Suprapubic skin (tissue), 4 donors: ENCODE data around the gene UGCG. TPM values are rescaled to one million over a fixed set of nuclear protein-coding genes. Genes with fewer than 3 reads are reported as not detected.

Experiments
- DNase-seq, 2 donors: peaks; one replicate each; pipeline ENCODE4 v3.0.0-alpha.2; 2019; ENCODE audit warnings: low spot score in 2 of 2
- H3K27ac ChIP-seq: fragments of 200-600 bp; sonication (generic); one replicate; pipeline ENCODE4 v1.5.1; 2019
- H3K27me3 ChIP-seq: fragments of 200-600 bp; sonication (generic); one replicate; pipeline ENCODE4 v1.5.1; 2019
- H3K36me3 ChIP-seq: fragments of 200-600 bp; sonication (generic); one replicate; pipeline ENCODE4 v1.5.1; 2019
- H3K4me1 ChIP-seq: fragments of 200-600 bp; sonication (generic); one replicate; pipeline ENCODE4 v1.5.1; 2019
- H3K4me3 ChIP-seq: fragments of 200-600 bp; sonication (generic); one replicate; pipeline ENCODE4 v1.5.1; 2019; ENCODE audit warnings: mild to moderate bottlenecking
- H3K9me3 ChIP-seq: fragments of 200-600 bp; sonication (generic); one replicate; pipeline ENCODE4 v1.5.1; 2019
- EP300 ChIP-seq: sonication (generic); formaldehyde crosslinking; IDR thresholded peaks from one replicate; pipeline ENCODE4 v1.6.1; 2017; ENCODE audit warnings: antibody characterized with exemption
- POLR2A ChIP-seq, 2 donors: fragments of 450-650 bp; IDR thresholded peaks; one replicate each; pipeline ENCODE4 v1.6.1; 2017; ENCODE audit warnings: antibody characterized with exemption in 2 of 2, mild to moderate bottlenecking in 2 of 2, moderate library complexity in 2 of 2
- POLR2AphosphoS5 ChIP-seq, 3 donors: sonication (generic); formaldehyde crosslinking; IDR thresholded peaks; one replicate each; pipeline ENCODE4 v1.6.1; 2017; ENCODE audit warnings: antibody characterized with exemption in 3 of 3
- WGBS: methylation state at CpG from one replicate; pipeline ENCODE4 v1.1.5; 2018; 5-methylcytosine and 5-hydroxymethylcytosine counted together
- total RNA-seq, 4 donors: library from RNA; depleted of rRNA; stranded (reverse); fragments of >200 nt; gene quantifications; one replicate each; pipeline ENCODE4 v1.1.0, GENCODE V29; 2016
- TF ChIP-seq, protein P1 (sequence below), 2 donors: fragments of 200-600 bp in 1 of 2; fragments of 450-650 bp in 1 of 2; sonication (generic) in 1 of 2; IDR thresholded peaks; one replicate each; pipeline ENCODE4 v1.5.1; 2016 to 2019; ENCODE audit warnings: antibody characterized with exemption in 2 of 2, mild to moderate bottlenecking in 1 of 2, moderate library complexity in 1 of 2

Gene UGCG
- total RNA-seq, 4 donors from 2014 or later: 50.0 to 134 (median 99.8) TPM

DNA sequence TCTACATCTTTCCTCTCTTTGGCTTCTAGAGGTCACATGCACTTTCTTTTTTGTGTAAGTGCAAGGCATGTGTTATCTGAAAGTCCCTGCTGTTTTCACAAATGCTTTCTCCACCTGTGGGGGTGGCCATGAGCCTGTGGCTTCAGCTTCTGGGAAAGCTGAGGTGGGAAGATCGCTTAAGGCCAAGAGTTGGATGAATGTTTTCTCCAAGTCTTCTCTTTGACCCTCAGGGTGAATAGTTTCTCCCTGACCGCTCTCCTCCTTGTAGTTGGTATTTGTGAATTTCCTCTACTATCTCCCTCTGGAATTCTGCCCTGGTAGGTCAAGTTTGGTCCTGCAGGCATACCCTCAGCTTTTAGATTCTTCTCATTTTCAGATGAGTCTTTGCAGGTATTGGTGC is 74.2 kb downstream of the UGCG start:
- H3K36me3 ChIP-seq: no peaks in the 10 kb centered on the region
- no peaks in the 10 kb centered on the region for H3K9me3 ChIP-seq
- H3K27me3 ChIP-seq: no peaks in the 10 kb centered on the region
- H3K27ac ChIP-seq: no peak overlapping the region
- DNase-seq: no peak
- H3K4me3 ChIP-seq: no peak overlapping the region
- H3K4me1 ChIP-seq: peaks cover 8% of the 10 kb centered on the region
- 78% methylated on average over 2 of the region's 2 CpGs for WGBS
- TF ChIP-seq EP300: no peak
- TF ChIP-seq, protein P1, sequence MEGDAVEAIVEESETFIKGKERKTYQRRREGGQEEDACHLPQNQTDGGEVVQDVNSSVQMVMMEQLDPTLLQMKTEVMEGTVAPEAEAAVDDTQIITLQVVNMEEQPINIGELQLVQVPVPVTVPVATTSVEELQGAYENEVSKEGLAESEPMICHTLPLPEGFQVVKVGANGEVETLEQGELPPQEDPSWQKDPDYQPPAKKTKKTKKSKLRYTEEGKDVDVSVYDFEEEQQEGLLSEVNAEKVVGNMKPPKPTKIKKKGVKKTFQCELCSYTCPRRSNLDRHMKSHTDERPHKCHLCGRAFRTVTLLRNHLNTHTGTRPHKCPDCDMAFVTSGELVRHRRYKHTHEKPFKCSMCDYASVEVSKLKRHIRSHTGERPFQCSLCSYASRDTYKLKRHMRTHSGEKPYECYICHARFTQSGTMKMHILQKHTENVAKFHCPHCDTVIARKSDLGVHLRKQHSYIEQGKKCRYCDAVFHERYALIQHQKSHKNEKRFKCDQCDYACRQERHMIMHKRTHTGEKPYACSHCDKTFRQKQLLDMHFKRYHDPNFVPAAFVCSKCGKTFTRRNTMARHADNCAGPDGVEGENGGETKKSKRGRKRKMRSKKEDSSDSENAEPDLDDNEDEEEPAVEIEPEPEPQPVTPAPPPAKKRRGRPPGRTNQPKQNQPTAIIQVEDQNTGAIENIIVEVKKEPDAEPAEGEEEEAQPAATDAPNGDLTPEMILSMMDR (IDR thresholded peaks at IDR 0.05): no peak

DNA sequence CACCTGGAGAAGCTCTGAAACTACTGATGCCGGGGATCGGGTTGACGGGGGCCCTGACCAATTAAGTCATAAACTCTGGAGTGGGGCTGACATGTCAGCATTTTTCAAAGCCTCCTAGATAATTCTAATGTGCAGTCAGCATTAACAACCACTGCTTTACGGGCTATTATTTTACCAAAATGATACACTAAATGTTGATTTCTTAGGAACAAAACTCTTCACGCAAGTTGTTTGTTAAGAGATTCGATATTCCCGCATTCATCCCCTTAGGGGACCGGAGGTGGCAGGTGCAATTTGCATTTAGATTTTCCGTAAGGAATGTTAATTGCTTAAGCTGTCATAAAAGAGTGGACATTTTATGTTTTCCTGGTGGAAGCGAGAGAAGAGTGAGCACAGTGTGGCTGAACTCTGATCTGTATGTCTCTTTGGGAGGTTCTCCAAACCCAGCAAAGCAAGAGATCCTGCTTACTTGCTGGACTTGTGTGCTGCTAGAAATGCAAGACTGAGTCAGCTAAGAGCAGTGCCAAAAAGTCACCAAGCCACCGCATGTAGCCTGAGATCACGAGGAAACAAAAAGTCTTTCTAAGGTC is 77.6 kb downstream of the UGCG start:
- WGBS: 53% methylated on average over 12 of the region's 12 CpGs
- H3K27me3 ChIP-seq: no peaks in the 10 kb centered on the region
- no peak overlapping the region for H3K27ac ChIP-seq
- TF ChIP-seq POLR2AphosphoS5 (IDR thresholded peaks at IDR 0.05) (no peak), EP300 (no peak), POLR2A (IDR thresholded peaks at IDR 0.05) (no peak)
- TF ChIP-seq, protein P1 (IDR thresholded peaks at IDR 0.05): no peak
- H3K36me3 ChIP-seq: no peaks in the 10 kb centered on the region
- H3K4me3 ChIP-seq: no peak overlapping the region
- DNase-seq: no peak
- no peaks in the 10 kb centered on the region for H3K9me3 ChIP-seq
- peaks cover 8% of the 10 kb centered on the region for H3K4me1 ChIP-seq

DNA sequence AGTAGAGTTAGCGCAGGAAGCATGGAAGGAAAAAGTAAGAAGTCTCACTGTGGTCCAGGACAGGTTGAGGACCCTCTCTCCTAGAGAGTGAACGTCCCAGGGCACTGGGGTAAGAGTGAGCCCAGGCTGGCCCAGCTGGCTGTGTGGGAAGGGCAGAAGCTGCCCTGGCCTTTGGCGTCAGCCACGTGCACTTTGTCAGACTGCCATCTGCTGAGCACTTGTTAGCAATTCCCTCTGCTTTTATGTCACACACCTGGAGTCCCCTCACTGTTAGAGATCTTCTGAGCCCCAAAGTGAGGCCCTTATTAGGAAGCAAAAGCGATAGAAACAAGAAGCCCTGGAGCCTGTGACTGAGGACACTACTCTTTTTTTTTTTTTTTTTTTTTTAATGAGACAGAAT is 79.1 kb downstream of the UGCG start:
- DNase-seq: no peak
- H3K4me3 ChIP-seq: no peak overlapping the region
- 67% methylated on average over 5 of the region's 5 CpGs for WGBS
- TF ChIP-seq EP300: no peak
- H3K9me3 ChIP-seq: no peaks in the 10 kb centered on the region
- no peak overlapping the region for H3K27ac ChIP-seq
- H3K27me3 ChIP-seq: no peaks in the 10 kb centered on the region
- no peaks in the 10 kb centered on the region for H3K36me3 ChIP-seq
- peaks cover 8% of the 10 kb centered on the region for H3K4me1 ChIP-seq

DNA sequence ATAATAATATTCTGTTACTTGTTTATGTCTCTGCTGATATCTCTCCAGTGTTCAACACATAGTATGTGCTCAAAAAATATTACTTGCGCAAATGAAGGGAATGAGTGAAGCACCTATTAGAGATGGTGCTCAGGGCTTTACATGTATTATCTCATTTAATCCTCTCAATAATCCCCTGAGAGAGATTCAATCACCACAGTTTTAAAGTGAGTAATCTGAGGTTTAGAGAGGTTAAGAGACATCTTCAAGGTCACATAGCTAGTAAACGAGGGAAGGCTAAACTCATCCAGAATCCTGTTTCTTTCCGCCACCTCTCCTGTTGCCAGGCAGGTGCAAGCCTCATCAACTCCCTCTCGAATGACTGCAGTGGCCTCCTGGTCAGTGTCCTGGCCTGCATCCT is 82.0 kb downstream of the UGCG start:
- Histone ChIP-seq H3K4me3 (no peak overlapping the region), H3K27ac (no peak overlapping the region), H3K36me3 (no peaks in the 10 kb centered on the region), H3K4me1 (peaks cover 8% of the 10 kb centered on the region), H3K27me3 (no peaks in the 10 kb centered on the region), H3K9me3 (no peaks in the 10 kb centered on the region)
- WGBS: 90% methylated on average over 4 of the region's 4 CpGs
- TF ChIP-seq EP300 (no peak), POLR2AphosphoS5 (IDR thresholded peaks at IDR 0.05) (no peak)
- no peak for DNase-seq

DNA sequence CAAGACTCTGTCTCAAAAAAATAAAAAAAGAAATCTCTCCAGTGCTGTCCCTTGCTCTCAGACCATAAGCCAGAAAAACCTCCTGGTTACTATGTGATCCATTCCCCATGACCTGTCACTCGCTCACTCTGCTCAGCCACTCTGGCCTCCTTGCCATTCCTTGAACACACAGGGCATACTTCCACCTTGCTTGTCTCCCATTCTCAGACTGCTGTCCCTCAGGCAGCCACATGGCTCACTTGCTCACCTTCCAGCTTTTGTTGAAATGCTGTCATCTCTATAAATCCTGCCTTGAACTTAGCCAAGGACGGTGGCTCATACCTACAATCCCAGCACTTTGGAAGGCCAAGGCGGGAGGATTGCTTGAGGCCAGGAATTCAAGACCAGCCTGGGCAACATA is 82.9 kb downstream of the UGCG start:
- peaks cover 2% of the 10 kb centered on the region for H3K4me1 ChIP-seq
- H3K4me3 ChIP-seq: no peak overlapping the region
- WGBS: 89% methylated on average over 3 of the region's 3 CpGs
- TF ChIP-seq EP300 (no peak), POLR2AphosphoS5 (IDR thresholded peaks at IDR 0.05) (no peak), POLR2A (IDR thresholded peaks at IDR 0.05) (no peak)
- TF ChIP-seq, protein P1 (IDR thresholded peaks at IDR 0.05): no peak
- H3K27me3 ChIP-seq: no peaks in the 10 kb centered on the region
- no peaks in the 10 kb centered on the region for H3K36me3 ChIP-seq
- no peaks in the 10 kb centered on the region for H3K9me3 ChIP-seq
- no peak for DNase-seq
- no peak overlapping the region for H3K27ac ChIP-seq

DNA sequence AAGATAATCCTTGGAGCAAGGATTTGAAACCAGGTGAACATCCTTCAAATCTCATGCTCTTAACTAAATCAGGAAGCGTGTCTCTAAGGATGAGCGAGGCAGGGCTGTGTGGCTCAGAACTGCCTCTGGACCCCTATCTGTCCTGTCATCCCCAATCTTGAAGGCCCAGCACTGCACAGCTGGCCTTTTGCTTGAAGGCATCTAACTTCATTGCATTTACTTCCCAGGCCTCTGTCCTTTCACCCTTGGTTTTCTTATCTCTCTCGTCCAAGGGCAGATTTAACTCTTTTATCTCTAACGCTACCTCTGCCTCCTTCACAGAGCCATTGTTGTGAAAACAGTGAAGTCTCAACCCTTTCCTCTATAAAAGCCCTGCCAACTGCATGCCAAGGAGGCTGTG is 83.8 kb downstream of the UGCG start:
- Histone ChIP-seq H3K4me1 (no peaks in the 10 kb centered on the region), H3K36me3 (no peaks in the 10 kb centered on the region), H3K27ac (no peak overlapping the region), H3K9me3 (no peaks in the 10 kb centered on the region), H3K4me3 (no peak overlapping the region), H3K27me3 (no peaks in the 10 kb centered on the region)
- TF ChIP-seq POLR2AphosphoS5 (IDR thresholded peaks at IDR 0.05) (no peak), EP300 (no peak), POLR2A (IDR thresholded peaks at IDR 0.05) (no peak)
- TF ChIP-seq, protein P1 (IDR thresholded peaks at IDR 0.05): no peak
- no peak for DNase-seq
- WGBS: 81% methylated on average over 4 of the region's 4 CpGs
